GM19397 (cell line): ENCODE data around the gene RNU6-7.

ENCODE experiments used
- ATAC-seq: cut with Tn5 transposase; IDR thresholded peaks from one replicate; pipeline ENCODE4 v1.9.1; 2021; ENCODE audit warnings: mild to moderate bottlenecking, moderate library complexity; ENCODE audit not compliant: unreplicated experiment

RNU6-7 gene

DNA sequence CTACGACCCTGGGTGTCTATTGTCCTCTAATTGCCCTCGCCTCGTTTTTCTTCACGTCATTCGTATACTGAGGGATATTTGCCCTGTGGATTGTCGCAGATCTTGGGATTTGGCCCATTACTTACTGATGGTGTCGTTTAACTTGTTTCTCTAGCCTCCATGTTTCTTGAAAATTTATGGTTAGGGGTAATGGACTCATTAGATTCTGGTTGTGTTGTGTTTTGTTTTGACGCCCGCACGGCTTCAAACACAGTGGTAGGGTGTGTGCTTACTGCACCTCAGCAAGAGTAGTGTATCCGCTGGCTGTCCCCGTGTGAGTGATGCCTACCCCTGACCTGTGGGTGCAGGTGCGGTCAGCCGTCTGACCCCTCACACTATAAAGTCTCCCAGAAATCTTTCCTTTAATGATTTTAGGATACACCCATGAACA lies 2.1 kb downstream of the RNU6-7 start:
- no peak for ATAC-seq

DNA sequence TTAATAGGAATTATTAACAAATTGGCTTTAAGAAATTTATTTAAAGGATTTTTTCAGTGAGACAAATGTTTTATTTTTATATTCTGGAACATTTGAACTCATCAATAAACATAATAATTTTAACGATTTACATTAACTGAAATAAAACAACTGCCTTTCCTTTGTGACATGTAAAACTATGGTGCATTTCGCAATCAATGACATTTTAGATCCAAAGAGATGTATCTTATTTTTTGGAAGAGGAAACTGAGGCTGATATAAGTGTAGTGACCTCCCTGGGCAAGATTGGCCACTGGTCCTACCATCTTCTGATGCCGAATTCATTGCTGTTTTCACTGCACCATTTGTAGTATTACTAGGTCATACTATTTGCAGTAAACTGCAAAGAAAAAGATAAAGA lies 3.7 kb downstream of the RNU6-7 start:
- no peak for ATAC-seq

DNA sequence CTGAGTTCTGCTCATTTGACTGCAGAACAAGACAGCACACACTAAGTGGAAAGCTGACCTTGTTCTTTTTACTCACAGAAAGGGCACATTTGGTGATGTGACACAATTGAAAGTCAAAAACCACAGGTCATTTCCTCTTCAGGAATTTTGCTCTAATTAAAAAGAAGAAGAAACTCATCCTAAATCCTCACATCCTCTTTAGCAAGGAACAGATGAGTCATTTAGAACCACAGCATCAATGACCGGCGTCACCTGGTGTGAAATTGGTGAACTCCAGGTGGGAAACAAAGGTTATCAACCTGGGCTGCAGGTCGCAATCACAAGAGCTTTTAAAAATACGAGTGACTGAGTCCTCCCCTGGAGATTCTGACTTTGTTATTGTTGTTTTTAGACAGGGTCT lies 4.1 kb downstream of the RNU6-7 start:
- no peak for ATAC-seq

DNA sequence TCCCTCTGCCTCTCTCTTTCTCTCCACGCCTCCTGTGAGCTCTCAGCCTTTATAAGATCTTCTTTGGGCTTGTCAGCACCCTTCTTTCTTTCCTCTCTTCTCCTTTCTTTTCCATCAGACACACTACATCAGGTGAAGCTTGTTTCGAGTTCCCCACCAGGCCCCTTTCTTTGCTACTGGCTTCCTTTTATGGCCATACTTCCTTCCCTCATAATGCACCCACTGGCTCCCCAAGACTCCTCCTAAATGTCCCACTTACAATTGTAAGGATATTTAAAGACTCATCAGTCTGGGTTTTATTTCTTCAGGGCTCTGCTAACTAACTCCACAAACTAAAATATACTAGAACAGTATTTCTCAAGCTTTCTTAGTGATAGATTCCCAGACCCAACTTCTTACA lies 4.7 kb downstream of the RNU6-7 start:
- ATAC-seq: no peak

DNA sequence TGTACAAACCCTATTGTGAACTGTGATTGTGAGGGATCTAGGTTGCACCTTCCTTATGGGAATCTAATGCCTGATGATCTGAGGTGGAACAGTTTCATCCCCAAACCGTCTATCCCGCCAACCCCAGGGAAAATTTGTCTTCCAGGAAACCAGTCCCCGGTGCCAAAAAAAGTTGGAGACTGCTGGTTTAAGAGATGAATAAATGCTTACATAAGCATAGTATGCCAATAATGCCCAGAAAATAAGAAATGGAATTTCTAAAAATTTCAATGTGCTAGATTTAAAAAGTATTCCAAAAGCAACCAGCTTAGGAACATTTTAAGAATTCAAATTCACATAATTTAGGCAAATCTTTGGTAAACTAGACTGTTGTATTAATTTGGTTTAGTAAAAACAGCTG lies 6.6 kb downstream of the RNU6-7 start:
- no peak for ATAC-seq

DNA sequence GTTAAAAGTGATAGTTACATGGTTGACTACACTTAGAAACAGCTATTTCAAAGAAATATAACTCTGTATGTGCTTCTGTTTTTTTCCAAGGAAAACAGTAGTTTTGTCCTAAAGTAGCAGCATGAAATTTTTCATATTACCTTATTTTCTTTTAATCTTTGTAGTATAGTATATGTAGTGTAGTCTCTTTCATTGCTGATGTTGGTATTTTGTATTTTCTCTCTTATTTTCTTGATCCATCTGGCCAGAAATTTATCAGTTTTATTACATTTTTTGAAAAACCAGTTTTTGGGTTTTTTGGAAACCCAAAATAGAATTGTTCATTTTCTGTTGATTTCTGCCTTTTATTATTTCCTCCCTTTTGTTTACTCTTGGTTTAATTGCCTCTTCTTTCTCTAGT lies 7.6 kb downstream of the RNU6-7 start:
- ATAC-seq: no peak

DNA sequence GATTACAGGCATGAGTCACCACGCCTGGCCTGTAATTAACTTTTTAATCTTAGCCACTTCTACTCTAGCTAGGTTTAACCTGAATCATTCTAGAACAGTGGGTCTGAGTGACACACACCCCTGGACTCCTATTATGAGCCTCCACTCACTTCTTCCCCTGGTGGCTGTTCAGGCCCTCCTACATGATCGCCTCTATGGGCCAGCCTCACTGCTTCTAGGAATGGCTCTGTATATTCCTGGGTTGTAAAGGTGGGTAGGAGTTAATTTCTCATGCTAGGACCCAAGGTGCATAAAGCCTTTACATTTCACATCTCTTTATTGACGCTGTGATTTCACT lies 9.2 kb downstream of the RNU6-7 start:
- ATAC-seq: no peak

DNA sequence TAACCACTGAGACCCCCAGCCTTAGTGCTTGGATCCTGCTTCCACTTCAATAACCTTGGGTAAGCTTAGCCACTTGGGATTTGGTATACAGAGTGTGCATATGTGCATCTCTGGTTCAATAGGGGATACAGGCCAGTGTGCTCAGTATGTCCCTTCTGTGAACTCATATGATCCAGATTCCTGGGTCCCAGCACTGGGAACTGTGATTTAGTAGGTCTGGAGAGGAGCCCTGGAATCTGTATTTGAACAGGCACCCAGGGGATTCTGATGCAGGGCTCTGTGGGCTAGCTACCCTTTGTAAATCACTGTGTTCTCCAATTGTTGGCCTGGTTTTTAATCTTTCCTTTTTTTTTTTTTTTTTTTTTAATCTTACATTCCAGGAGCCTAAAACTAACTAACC lies 11.0 kb downstream of the RNU6-7 start:
- ATAC-seq: no peak

DNA sequence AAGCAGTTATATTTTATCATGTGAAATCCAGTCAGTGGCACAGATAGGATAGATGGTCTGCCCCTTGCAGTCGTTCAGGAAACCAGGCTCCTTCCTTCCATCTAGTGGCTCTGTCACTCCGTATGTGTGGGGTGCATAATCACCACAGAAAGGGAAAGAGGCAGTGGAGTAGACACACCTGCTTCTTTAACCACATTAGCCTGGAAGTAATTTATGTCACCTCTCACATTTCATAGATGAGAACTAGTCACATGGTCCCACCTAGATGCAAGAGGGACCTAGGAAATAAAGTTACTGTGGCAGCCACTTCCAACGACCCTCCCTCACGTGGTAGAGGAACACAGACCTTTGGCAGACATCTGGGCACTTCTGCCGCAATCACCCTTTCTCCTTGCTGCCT lies 15.5 kb downstream of the RNU6-7 start:
- ATAC-seq: no peak

DNA sequence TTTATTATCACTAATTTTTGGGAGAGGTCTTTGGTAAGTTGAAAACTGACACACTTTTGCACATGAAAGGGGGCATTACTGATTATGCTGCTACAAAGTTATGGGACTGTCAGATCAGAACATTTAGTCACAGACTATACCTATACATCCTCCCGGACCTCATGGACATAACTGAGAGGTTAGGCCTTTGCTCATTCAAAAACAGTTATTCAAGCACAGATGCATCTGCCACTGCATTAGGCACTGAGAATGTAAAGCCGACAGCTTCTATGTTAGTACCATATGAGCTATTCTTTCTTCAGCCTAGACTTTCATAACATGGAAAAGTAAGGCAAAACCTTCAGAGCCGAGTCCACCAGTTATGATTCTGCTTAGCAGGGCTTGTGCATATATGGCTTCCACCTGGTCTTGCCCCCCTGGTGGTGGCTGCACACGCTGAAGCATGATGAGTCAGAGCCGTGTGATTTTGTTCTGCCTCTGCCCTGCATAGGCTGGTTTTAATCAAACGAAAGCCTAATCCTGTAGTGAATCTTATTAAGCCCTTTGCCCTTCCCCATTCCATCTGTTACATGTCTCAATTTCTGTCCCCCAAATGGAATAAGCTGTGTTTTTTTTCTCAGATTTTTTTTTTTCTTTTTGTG lies 23.0 kb downstream of the RNU6-7 start:
- no peak for ATAC-seq

DNA sequence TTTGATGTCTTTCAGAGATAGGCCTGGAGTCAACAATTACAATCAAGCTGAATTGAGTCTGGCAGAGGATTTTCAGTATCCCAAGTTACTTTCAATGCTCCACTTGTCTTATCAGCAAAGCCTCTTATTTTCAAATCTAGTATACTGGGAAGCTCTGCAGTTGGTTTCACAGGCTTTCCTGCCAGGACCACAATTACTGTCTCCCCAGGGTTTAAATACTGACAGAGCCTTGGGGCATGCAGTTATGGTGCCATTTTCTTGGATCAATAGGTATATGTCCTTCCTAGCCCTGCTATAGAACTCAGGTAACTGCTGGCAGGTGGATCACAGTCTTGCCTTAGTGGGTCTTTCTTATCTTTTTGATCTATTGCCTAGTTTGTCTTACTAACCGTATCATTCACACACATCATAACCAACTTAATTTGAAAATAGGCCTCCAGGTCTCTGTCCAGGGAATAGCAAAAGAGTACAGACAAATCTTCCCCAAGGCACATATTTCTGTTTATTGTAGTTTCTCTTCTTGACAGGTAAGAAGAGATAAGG lies 23.6 kb downstream of the RNU6-7 start:
- no peak for ATAC-seq

DNA sequence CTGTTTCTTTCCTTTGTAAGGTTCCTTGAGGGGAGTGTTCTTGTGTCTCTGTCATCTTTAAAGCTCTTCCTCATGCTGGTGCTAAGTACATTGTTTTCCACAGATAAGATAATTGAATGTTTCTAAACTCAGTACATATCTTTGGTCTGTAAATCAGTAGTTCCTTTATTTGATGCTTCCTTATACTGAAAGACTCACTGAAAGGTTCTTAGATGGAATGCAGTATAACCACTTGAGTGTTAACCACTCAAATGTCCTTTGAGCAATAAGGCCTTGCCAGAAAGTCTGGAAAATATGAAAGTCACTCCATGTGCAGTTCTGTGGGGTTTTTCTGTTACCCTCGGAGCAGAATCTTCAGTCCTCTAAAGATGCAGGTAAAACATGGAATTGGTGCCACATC lies 24.2 kb downstream of the RNU6-7 start:
- ATAC-seq: no peak

DNA sequence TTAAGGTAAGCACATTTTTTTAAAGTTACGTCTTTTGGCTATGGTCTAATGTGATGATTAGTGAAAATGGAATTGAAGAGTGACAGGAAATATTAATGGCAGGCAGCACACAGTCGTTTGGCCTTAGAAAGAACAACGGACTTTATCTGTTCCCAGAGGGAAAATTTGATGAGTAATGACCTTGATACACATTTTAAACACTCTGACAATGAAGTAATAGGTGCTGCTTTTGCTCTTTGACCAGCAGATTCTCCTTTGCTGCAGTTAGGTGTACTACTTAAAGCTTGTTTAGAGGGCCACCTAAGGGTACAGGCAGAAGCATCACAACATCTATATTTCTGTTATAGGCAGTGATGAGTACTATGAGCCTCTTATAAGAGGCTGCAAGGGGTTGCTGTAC lies 28.3 kb downstream of the RNU6-7 start:
- no peak for ATAC-seq

DNA sequence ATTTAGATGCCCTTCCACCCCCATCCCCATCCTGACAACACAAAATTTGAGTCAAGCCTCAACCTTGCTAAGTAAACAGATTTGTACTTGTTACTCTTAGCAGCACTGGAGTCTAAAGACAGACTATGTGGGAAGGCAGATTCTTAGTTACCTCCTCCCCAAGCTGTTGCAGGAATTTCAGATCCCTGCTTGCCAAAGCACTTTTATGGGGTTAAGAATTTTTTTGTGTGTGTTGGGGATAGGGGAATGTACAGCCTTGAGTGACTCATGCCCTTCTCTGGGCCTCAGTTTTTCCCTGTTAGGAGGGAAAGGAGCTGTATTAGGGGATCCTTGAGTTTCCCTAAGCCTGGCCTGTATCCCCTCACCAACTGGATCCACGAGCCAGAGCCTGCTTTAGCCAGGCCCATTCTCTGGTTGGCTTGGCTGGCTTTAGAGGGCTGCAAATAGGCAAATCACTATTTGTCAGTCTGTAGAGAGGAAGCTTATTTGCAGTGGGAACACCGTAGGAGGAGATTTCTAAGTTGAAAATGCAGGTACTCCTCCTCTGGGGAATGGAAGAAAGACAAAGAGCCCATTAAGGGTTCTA lies 28.9 kb downstream of the RNU6-7 start:
- no peak for ATAC-seq

DNA sequence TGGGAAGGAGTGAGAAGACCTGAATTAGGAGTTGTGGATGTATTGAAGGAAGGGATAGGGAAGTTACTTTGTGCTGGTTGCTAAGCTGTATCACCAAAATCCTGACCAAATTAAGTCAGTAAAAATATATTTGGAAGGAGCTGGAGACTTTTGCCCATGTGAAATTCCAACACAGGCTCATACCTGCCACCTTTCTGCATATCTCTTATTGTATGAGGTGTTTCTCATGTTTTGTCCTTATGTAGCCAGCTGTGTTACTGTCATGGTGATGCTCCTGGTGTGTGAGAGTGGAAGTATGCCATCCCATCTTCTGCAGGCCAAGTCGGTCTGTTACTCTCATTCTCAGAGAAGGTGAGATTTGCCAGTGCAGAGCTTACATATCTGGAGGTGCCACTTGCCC lies 30.6 kb downstream of the RNU6-7 start:
- ATAC-seq: no peak

DNA sequence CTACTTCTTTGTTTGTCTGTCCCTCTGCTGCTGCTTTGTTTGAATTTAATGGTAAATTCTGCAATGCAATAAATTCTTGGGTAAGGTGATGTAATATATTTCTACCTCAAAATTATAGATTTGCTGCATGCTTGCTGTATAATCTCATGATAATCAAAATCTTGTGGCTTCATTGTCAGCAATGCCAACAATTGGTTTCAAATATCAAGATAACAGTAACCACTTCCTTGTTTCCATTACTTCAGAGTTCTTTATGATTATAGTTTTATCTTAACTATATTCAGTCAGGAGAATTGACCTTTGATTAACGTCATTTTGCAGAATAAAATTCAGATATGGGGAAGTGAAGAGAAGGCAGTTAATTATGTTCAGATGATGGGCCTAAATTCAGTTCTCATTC lies 31.4 kb downstream of the RNU6-7 start:
- no peak for ATAC-seq

DNA sequence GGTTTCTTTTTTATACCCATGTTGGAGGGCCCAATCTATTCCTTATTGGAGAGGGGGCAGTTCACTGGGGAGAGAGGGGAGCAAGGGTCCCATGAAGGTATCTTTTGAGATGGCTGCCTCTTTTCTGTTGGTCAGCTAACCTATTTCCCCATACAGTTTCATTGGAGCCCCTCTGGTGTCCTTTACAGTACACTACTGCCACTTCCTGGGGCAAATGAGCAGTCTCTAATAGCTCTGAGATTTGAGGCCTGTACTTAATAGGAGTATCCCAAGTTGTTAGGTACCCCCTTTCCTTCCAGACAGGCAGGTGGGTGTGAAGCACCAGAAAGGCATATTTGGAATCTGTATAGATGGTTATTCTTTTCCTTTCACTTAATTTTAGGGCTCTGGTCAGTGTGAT lies 42.6 kb downstream of the RNU6-7 start:
- ATAC-seq: no peak

DNA sequence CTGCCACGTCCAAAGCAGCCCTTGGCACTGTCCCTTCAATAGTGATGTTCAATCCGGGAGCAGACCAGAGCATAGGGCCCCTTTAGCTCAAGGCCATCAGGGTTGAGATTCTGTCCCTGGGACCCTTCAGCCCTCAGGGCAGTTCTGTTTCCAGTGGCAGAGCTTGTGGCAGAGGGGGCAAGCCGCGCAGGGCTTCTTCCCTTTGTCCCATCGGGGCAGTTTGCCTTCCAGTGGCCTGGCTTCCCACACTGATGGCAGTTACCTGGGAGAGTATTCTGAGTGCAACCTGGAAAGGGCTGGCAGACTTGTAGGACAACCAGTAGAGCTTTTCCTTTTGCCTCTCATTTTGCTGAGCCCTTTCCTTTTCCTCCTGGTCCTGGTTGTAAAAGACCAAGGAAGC lies 44.9 kb downstream of the RNU6-7 start:
- no peak for ATAC-seq

DNA sequence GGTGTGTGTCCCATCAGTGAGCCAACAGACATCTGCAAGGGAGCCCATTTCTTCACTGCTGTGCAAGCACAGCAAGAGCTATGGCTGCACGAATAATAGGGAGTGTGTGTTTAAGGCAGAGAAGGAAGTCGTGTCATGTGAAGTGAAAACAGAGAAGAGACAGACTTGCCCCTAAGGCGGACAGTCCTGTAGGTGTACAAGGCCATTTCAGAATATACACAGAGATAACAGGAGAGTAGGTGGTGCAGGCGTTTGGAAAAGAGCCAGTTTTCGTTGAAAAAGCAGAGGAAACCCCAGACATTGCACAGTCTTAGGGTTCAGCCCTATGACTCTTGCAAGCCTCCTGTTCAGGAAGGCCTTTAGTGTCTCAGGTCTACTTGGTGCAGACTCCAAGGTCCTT lies 47.5 kb downstream of the RNU6-7 start:
- no peak for ATAC-seq

DNA sequence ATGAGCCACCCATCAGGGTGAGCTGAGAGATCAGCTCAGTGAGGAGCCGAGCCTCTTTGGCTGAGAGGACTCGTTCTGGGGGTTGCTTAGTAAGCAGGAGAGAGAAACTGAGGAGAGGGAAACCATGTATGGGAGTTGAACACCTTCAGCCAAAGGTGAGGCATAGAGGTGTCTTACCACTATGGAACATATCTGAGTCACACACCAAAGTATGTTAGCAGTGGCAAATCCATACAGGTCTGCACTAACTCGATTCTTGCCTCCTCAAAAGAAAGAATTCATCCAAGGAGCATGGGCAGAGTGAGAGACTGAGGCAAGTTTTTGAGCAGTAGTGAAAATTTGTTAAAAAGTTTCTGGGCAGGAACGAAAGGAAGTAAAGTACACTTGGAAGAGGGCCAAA lies 47.9 kb downstream of the RNU6-7 start:
- no peak for ATAC-seq

DNA sequence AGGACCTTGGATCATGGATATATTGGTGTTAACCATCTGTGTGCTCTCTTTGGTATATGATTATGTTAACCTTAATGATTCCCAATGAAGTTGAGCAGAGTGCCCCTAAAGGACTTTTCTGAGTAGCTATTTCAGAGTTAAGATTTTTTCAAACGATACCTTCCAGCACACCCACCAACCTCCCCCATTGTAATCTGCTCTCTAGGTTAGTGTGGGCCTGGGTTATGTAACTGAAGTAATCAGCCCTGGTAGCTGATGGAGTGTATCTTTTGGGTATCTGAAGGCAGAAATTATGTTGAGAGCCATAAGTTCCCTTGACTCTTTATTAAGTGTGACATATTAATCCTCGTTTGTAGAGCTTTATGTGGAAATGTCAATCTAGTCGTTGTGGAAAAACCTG lies 48.8 kb downstream of the RNU6-7 start:
- ATAC-seq: no peak

DNA sequence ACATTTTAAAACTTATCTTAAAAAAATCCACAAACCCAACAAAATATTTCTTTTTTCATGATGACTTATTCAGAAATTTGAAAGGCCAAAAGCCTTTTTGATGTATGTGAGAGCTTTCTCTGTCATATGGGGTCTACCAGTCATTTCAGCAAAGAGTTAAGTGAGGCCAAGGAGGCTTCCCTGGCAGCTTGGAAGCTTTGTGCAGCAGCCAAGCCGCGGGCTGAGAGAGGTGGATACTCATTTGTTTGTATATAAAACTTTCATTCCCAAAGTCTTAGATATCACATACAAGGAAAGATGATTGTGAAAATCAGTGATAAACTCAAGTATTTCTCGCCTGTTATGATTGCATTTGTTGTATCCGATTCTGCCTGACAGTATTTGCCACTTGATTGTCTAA lies 49.7 kb downstream of the RNU6-7 start:
- ATAC-seq: no peak
